Measurements from ENCODE around the gene RAB3IL1. TPM values are rescaled to one million over a fixed set of nuclear protein-coding genes. Genes with fewer than 3 reads are reported as not detected.
"Not testable (repeated sequence)": the region's sequence is repeated elsewhere in the genome, so short reads cannot be mapped to it uniquely, and the experiment has no call there.

Gene RAB3IL1
- 9.5 TPM for total RNA-seq
- long read RNA-seq, transcript RAB3IL1-202 (10 exons, 2,284 nt): major isoform, 10 of 24 reads
- long read RNA-seq, partial matches to known transcripts: 4 of 24 reads
- long read RNA-seq, other reads (novel, unspliced or antisense): 10 of 24 reads

GRCh38 chr11:61917334-61918109, at the start of gene RAB3IL1:
Gene RAB3IL1, minus strand, starts transcription at chr11:61917566. Its CDS starts 199 bp downstream, at chr11:61917367.
- Histone ChIP-seq H3K9me3 (replicated peaks) (no peaks in the 10 kb centered on the region), H3K27ac (replicated peaks) (peak within 1 kb of the TSS; percentile 94), H3K4me1 (peaks cover 59% of the 10 kb centered on the region), H3K27me3 (ENCODE audit: low read depth) (peaks cover 10% of the 10 kb centered on the region), H3K4me3 (peak within 1 kb of the TSS; percentile 78), H3K36me3 (no peaks in the 10 kb centered on the region)
- no peak for TF ChIP-seq CTCF (IDR thresholded peaks at IDR 0.05; ENCODE audit: borderline replicate concordance)
- DNase-seq: peak; percentile 78
- intact Hi-C loops (cut with micrococcal nuclease): no loop called here

- no peak for DNase-seq
- no peak for TF ChIP-seq CTCF (IDR thresholded peaks at IDR 0.05; ENCODE audit: borderline replicate concordance)
- peaks cover 41% of the 10 kb centered on the region for H3K36me3 ChIP-seq
- H3K4me1 ChIP-seq: peaks cover 97% of the 10 kb centered on the region
- no peaks in the 10 kb centered on the region for H3K9me3 ChIP-seq (replicated peaks)
- peak overlapping the region; percentile 97 for H3K4me3 ChIP-seq
- peak overlapping the region; percentile 100 for H3K27ac ChIP-seq (replicated peaks)
- no peaks in the 10 kb centered on the region for H3K27me3 ChIP-seq (ENCODE audit: low read depth)
- intact Hi-C loops (cut with micrococcal nuclease): no loop called here
These were observed 49.4 kb upstream of the RAB3IL1 start for GRCh38 chr11:61966734-61967115.

- peaks cover 93% of the 10 kb centered on the region for H3K4me1 ChIP-seq
These were observed 47.4 kb upstream of the RAB3IL1 start for GRCh38 chr11:61964666-61965271.

GRCh38 chr11:61964058-61964665, 46.8 kb upstream of the RAB3IL1 start:
- H3K9me3 ChIP-seq (replicated peaks): no peaks in the 10 kb centered on the region
- peaks cover 87% of the 10 kb centered on the region for H3K4me1 ChIP-seq
- no peak for TF ChIP-seq CTCF (IDR thresholded peaks at IDR 0.05; ENCODE audit: borderline replicate concordance)
- H3K4me3 ChIP-seq: peak overlapping the region; percentile 97
- H3K36me3 ChIP-seq: peaks cover 41% of the 10 kb centered on the region
- intact Hi-C loops (cut with micrococcal nuclease): loop anchor here (5.0 kb wide), 1 partner anchor 118 kb away; no protein-coding TSS in a partner anchor
- no peaks in the 10 kb centered on the region for H3K27me3 ChIP-seq (ENCODE audit: low read depth)
- no peak for DNase-seq
- peak overlapping the region; percentile 100 for H3K27ac ChIP-seq (replicated peaks)

More at GRCh38 chr11:61964666-61965271, 47.4 kb upstream of the RAB3IL1 start:
- Histone ChIP-seq H3K36me3 (peaks cover 41% of the 10 kb centered on the region), H3K27ac (replicated peaks) (peak overlapping the region; percentile 100), H3K4me3 (peak overlapping the region; percentile 97)
- DNase-seq; H3K9me3 ChIP-seq (replicated peaks); H3K27me3 ChIP-seq (ENCODE audit: low read depth): not testable (repeated sequence)
- intact Hi-C loops (cut with micrococcal nuclease): loop anchor here (5.0 kb wide), 1 partner anchor 118 kb away; no protein-coding TSS in a partner anchor

- Histone ChIP-seq H3K9me3 (replicated peaks) (no peaks in the 10 kb centered on the region), H3K27me3 (ENCODE audit: low read depth) (no peaks in the 10 kb centered on the region), H3K27ac (replicated peaks) (peak overlapping the region; percentile 100), H3K36me3 (peaks cover 41% of the 10 kb centered on the region), H3K4me1 (peaks cover 80% of the 10 kb centered on the region), H3K4me3 (peak overlapping the region; percentile 97)
- intact Hi-C loops (cut with micrococcal nuclease): loop anchor here (5.0 kb wide), 1 partner anchor 119 kb away; no protein-coding TSS in a partner anchor
- no peak for DNase-seq
- no peak for TF ChIP-seq CTCF (IDR thresholded peaks at IDR 0.05; ENCODE audit: borderline replicate concordance)
These were observed 46.1 kb upstream of the RAB3IL1 start for GRCh38 chr11:61963282-61964057.

All from left ventricle myocardium inferior (tissue), 1 donor.